Measurements from ENCODE around the gene NCLN. TPM values are rescaled to one million over a fixed set of nuclear protein-coding genes. Genes with fewer than 3 reads are reported as not detected.
"Not testable (repeated sequence)": the region's sequence is repeated elsewhere in the genome, so short reads cannot be mapped to it uniquely, and the experiment has no call there.

The NCLN gene
- total and polyA plus RNA-seq, 9 donors: 14.9 to 37.4 (median 32.4) TPM

DNA sequence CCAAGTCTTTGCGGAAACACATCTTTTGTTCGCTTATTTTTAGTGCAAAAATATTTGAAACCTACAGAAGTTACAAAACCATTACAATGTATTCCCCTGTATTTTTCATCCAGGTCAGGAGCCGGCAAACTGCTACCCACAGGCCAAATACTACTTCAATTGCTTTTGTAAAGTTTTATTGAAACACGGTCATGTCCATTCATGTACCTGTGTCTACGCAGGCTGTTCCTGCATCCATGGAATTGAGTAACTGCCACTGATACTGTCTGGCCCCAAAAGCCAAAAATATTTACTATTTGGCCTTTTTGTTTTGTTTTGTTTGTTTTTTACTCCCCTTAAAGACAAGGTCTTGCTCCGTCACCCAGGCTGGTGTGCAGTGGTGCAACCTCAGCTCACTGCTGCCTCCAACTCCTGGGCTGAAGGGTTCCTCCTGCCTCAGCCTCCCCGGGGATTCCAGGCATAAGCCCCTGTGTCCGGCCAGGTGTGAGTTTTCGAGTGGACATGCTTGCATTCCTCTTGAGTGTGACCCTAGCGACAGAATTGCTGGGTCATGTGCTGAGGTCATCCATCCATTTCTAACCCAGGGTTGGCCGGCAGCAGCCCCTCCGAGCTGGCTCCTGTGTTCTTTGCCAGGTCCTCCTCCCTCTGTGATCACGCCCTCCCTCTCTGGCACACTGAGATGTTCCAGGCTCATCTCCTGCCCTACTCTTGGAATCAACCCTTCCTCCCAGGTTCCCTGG lies 18.0 kb upstream of the NCLN start:
- no peak overlapping the region for H3K27ac ChIP-seq (ENCODE audit: low read length)
- no peaks in the 10 kb centered on the region for H3K27me3 ChIP-seq (ENCODE audit: control insufficient read depth, insufficient read depth, low read length)
- 48% methylated on average over 9 of the region's 13 CpGs for WGBS (ENCODE audit: insufficient coverage)
- no peak for DNase-seq
- H3K4me3 ChIP-seq (ENCODE audit: low read length): no peak overlapping the region
- no peaks in the 10 kb centered on the region for H3K9me3 ChIP-seq (replicated peaks; ENCODE audit: control insufficient read depth, low read depth, low read length)
- H3K36me3 ChIP-seq (ENCODE audit: control insufficient read depth, insufficient read depth, low read length): no peaks in the 10 kb centered on the region
- H3K4me1 ChIP-seq (ENCODE audit: control insufficient read depth, insufficient read depth, low read length): no peaks in the 10 kb centered on the region

- H3K4me1 ChIP-seq (ENCODE audit: control insufficient read depth, insufficient read depth, low read length): peaks cover 12% of the 10 kb centered on the region
- no peak overlapping the region for H3K27ac ChIP-seq (ENCODE audit: low read length)
- 88% methylated on average over 11 of the region's 15 CpGs for WGBS (ENCODE audit: insufficient coverage)
- no peaks in the 10 kb centered on the region for H3K9me3 ChIP-seq (replicated peaks; ENCODE audit: control insufficient read depth, low read depth, low read length)
- H3K27me3 ChIP-seq (ENCODE audit: control insufficient read depth, insufficient read depth, low read length): no peaks in the 10 kb centered on the region
- DNase-seq: no peak
- no peak overlapping the region for H3K4me3 ChIP-seq (ENCODE audit: low read length)
- no peaks in the 10 kb centered on the region for H3K36me3 ChIP-seq (ENCODE audit: control insufficient read depth, insufficient read depth, low read length)
Observed at GRCh38 chr19:3171894-3172672, 13.6 kb upstream of the NCLN start.

GRCh38 chr19:3172673-3173000 lies 13.1 kb upstream of the NCLN start:
- H3K27ac ChIP-seq (ENCODE audit: low read length); H3K9me3 ChIP-seq (replicated peaks; ENCODE audit: control insufficient read depth, low read depth, low read length); H3K4me3 ChIP-seq (ENCODE audit: low read length); H3K27me3 ChIP-seq (ENCODE audit: control insufficient read depth, insufficient read depth, low read length); H3K36me3 ChIP-seq (ENCODE audit: control insufficient read depth, insufficient read depth, low read length); DNase-seq: not testable (repeated sequence)
- H3K4me1 ChIP-seq (ENCODE audit: control insufficient read depth, insufficient read depth, low read length): peaks cover 16% of the 10 kb centered on the region
- 94% methylated on average over 6 of the region's 6 CpGs for WGBS (ENCODE audit: insufficient coverage)

- Histone ChIP-seq H3K4me3 (ENCODE audit: low read length) (no peak overlapping the region), H3K27me3 (ENCODE audit: control insufficient read depth, insufficient read depth, low read length) (no peaks in the 10 kb centered on the region), H3K4me1 (ENCODE audit: control insufficient read depth, insufficient read depth, low read length) (peaks cover 20% of the 10 kb centered on the region), H3K27ac (ENCODE audit: low read length) (peak overlapping the region; percentile 8), H3K9me3 (replicated peaks; ENCODE audit: control insufficient read depth, low read depth, low read length) (no peaks in the 10 kb centered on the region), H3K36me3 (ENCODE audit: control insufficient read depth, insufficient read depth, low read length) (no peaks in the 10 kb centered on the region)
- WGBS (ENCODE audit: insufficient coverage): 66% methylated on average over 12 of the region's 17 CpGs
- DNase-seq: peak; percentile 50
Observed at GRCh38 chr19:3175781-3176714, 9.7 kb upstream of the NCLN start.

GRCh38 chr19:3176715-3177501 lies 8.8 kb upstream of the NCLN start:
- Histone ChIP-seq H3K9me3 (replicated peaks; ENCODE audit: control insufficient read depth, low read depth, low read length) (no peaks in the 10 kb centered on the region), H3K4me3 (ENCODE audit: low read length) (no peak overlapping the region), H3K27ac (ENCODE audit: low read length) (peak overlapping the region; percentile 8), H3K27me3 (ENCODE audit: control insufficient read depth, insufficient read depth, low read length) (no peaks in the 10 kb centered on the region), H3K36me3 (ENCODE audit: control insufficient read depth, insufficient read depth, low read length) (no peaks in the 10 kb centered on the region), H3K4me1 (ENCODE audit: control insufficient read depth, insufficient read depth, low read length) (peaks cover 20% of the 10 kb centered on the region)
- 91% methylated on average over 4 of the region's 11 CpGs for WGBS (ENCODE audit: insufficient coverage)
- no peak for DNase-seq

DNA sequence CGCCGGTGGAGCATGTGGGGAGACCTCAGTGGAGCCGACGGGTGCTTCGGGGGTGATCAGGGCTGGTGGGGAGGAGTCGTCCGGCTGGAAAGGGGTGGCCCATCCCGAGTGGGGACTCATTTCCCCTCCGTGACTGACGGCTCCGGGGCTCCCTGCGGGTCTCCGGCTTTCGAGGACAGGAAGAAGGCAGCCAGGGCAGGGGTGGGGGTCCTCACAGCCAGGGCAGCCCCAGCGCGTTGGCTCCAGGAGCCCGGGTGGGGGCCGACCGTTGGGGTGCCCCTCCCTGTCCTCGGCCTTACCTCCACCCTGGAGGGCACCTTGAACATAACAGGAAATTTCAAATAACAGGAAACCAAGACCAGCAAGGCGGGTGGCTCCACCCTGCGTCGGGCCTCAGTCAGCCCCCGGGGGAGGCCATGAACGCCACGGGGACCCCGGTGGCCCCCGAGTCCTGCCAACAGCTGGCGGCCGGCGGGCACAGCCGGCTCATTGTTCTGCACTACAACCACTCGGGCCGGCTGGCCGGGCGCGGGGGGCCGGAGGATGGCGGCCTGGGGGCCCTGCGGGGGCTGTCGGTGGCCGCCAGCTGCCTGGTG lies 7.3 kb upstream of the NCLN start, which contains the start of gene S1PR4:
TSS of gene S1PR4 (plus strand) at position 393 of the 596 bp plus-strand sequence. CDS start at position 417, 24 bp downstream.
- Histone ChIP-seq H3K36me3 (ENCODE audit: control insufficient read depth, insufficient read depth, low read length) (no peaks in the 10 kb centered on the region), H3K9me3 (replicated peaks; ENCODE audit: control insufficient read depth, low read depth, low read length) (no peaks in the 10 kb centered on the region), H3K27ac (ENCODE audit: low read length) (no peak within 1 kb of the TSS), H3K27me3 (ENCODE audit: control insufficient read depth, insufficient read depth, low read length) (no peaks in the 10 kb centered on the region), H3K4me3 (ENCODE audit: low read length) (peak within 1 kb of the TSS; percentile 19), H3K4me1 (ENCODE audit: control insufficient read depth, insufficient read depth, low read length) (peaks cover 20% of the 10 kb centered on the region)
- DNase-seq: no peak
- WGBS (ENCODE audit: insufficient coverage): 70% methylated on average over 41 of the region's 42 CpGs

DNA sequence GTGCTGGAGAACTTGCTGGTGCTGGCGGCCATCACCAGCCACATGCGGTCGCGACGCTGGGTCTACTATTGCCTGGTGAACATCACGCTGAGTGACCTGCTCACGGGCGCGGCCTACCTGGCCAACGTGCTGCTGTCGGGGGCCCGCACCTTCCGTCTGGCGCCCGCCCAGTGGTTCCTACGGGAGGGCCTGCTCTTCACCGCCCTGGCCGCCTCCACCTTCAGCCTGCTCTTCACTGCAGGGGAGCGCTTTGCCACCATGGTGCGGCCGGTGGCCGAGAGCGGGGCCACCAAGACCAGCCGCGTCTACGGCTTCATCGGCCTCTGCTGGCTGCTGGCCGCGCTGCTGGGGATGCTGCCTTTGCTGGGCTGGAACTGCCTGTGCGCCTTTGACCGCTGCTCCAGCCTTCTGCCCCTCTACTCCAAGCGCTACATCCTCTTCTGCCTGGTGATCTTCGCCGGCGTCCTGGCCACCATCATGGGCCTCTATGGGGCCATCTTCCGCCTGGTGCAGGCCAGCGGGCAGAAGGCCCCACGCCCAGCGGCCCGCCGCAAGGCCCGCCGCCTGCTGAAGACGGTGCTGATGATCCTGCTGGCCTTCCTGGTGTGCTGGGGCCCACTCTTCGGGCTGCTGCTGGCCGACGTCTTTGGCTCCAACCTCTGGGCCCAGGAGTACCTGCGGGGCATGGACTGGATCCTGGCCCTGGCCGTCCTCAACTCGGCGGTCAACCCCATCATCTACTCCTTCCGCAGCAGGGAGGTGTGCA lies 6.6 kb upstream of the NCLN start:
- WGBS (ENCODE audit: insufficient coverage): 82% methylated on average over 52 of the region's 52 CpGs
- peak overlapping the region; percentile 19 for H3K4me3 ChIP-seq (ENCODE audit: low read length)
- DNase-seq: no peak
- H3K27me3 ChIP-seq (ENCODE audit: control insufficient read depth, insufficient read depth, low read length): no peaks in the 10 kb centered on the region
- H3K27ac ChIP-seq (ENCODE audit: low read length): no peak overlapping the region
- peaks cover 20% of the 10 kb centered on the region for H3K4me1 ChIP-seq (ENCODE audit: control insufficient read depth, insufficient read depth, low read length)
- H3K36me3 ChIP-seq (ENCODE audit: control insufficient read depth, insufficient read depth, low read length): no peaks in the 10 kb centered on the region
- H3K9me3 ChIP-seq (replicated peaks; ENCODE audit: control insufficient read depth, low read depth, low read length): no peaks in the 10 kb centered on the region

GRCh38 chr19:3179739-3180293 lies 5.9 kb upstream of the NCLN start:
- Histone ChIP-seq H3K4me3 (ENCODE audit: low read length) (peak overlapping the region; percentile 19), H3K36me3 (ENCODE audit: control insufficient read depth, insufficient read depth, low read length) (no peaks in the 10 kb centered on the region), H3K27me3 (ENCODE audit: control insufficient read depth, insufficient read depth, low read length) (no peaks in the 10 kb centered on the region), H3K4me1 (ENCODE audit: control insufficient read depth, insufficient read depth, low read length) (peaks cover 20% of the 10 kb centered on the region), H3K27ac (ENCODE audit: low read length) (no peak overlapping the region), H3K9me3 (replicated peaks; ENCODE audit: control insufficient read depth, low read depth, low read length) (no peaks in the 10 kb centered on the region)
- DNase-seq: no peak
- WGBS (ENCODE audit: insufficient coverage): 85% methylated on average over 25 of the region's 31 CpGs
